Heart left ventricle (tissue), 16 donors: ENCODE measurements around the gene GPC6. TPM values are rescaled to one million over a fixed set of nuclear protein-coding genes. Genes with fewer than 3 reads are reported as not detected.

Experiments used
- ATAC-seq, 4 donors: fragments of 200-7000 bp; cut with Tn5 transposase; one replicate each; pipeline ENCODE4 v1.9.1; 2020 to 2022; ENCODE audit warnings: moderate library complexity in 4 of 4, mild to moderate bottlenecking in 3 of 4, moderate number of reproducible peaks in 1 of 4
- DNase-seq, 5 donors: peaks; one replicate each; pipeline ENCODE4 v3.0.0-alpha.2; 2020
- H3K27ac ChIP-seq, 12 donors: fragments of 200-600 bp; sonication (generic) in 4 of 12; one replicate each; pipeline versions ENCODE4 v1.5.0 to v1.8.0; 2016 to 2022; ENCODE audit warnings: mild to moderate bottlenecking in 2 of 12
- H3K27me3 ChIP-seq, 9 donors: fragments of 200-600 bp; sonication (generic) in 2 of 9; one replicate each; pipeline versions ENCODE4 v1.5.1 to v1.8.0; 2016 to 2022; ENCODE audit warnings: mild to moderate bottlenecking in 3 of 9
- H3K36me3 ChIP-seq, 9 donors: fragments of 200-600 bp; sonication (generic) in 2 of 9; one replicate each; pipeline versions ENCODE4 v1.5.0 to v1.8.0; 2018 to 2022; ENCODE audit warnings: mild to moderate bottlenecking in 2 of 9
- H3K4me1 ChIP-seq, 12 donors: fragments of 200-600 bp; sonication (generic) in 4 of 12; one replicate each; pipeline versions ENCODE4 v1.5.0 to v1.8.0; 2016 to 2022; ENCODE audit warnings: mild to moderate bottlenecking in 3 of 12
- H3K4me3 ChIP-seq, 12 donors: fragments of 200-600 bp; sonication (generic) in 4 of 12; one replicate each; pipeline versions ENCODE4 v1.5.0 to v1.8.0; 2017 to 2022; ENCODE audit warnings: mild to moderate bottlenecking in 9 of 12, moderate library complexity in 4 of 12
- H3K9me3 ChIP-seq, 12 donors: fragments of 200-600 bp; sonication (generic) in 4 of 12; one replicate each; pipeline versions ENCODE4 v1.5.0 to v1.8.0; 2016 to 2022; ENCODE audit warnings: mild to moderate bottlenecking in 1 of 12
- POLR2A ChIP-seq, 2 donors: fragments of 450-650 bp; IDR thresholded peaks; one replicate each; pipeline ENCODE4 v1.6.1; 2017; ENCODE audit warnings: antibody characterized with exemption in 2 of 2, mild to moderate bottlenecking in 2 of 2, moderate library complexity in 2 of 2
- WGBS, 4 donors: extraction: QIAGEN DNeasy Blood & Tissue Kit in 2 of 4; methylation state at CpG; one replicate each; pipeline versions ENCODE4 v1.1.5 to v1.1.7; 2013 to 2018; 5-methylcytosine and 5-hydroxymethylcytosine counted together
- intact Hi-C, 10 donors: fragments of 100-400 bp; cut with DNase I; formaldehyde crosslinking; loops; one replicate each; pipeline versions ENCODE4 v1.11.1 to v1.14.2; 2022
- polyA plus RNA-seq, 2 donors: library from polyadenylated mRNA; stranded (reverse); fragments of 200-250 nt; gene quantifications; one replicate each; pipeline ENCODE4 v1.2.3, GENCODE V29; 2013
- total RNA-seq, 9 donors: library from RNA; depleted of rRNA in 2 of 9; stranded (reverse); fragments of >200 nt in 2 of 9; fragmentation: NEBNext Ultra II Directional in 3 of 9; extraction: Animal tissue kit (Norgen Biotek cat#: 25700) in 3 of 9; gene quantifications; one replicate each; pipeline versions ENCODE4 v1.1.0 to v1.2.4, GENCODE V29; 2016 to 2023
- TF ChIP-seq, protein P1 (sequence below), 12 donors: fragments of 200-600 bp; sonication (generic) in 4 of 12; IDR thresholded peaks; one replicate each; pipeline versions ENCODE4 v1.5.0 to v1.8.0; 2018 to 2022; ENCODE audit warnings: antibody characterized with exemption in 12 of 12, mild to moderate bottlenecking in 5 of 12
- donor health status: ischemic (EF 13 %, LVEDD 7.1; RV severe dilation, severe dysfunction).
- donor health status: healthy with polysubstance abuse.
- donor health status: DM: no; HTN: yes; CAD: no.
- donor health status: DM: no; HTN: no; CAD: no.
- donor health status: ischemic (EF 25% LVEDD 6.9; RV normal size, moderate dysfunction).
- donor health status: ischemic (EF 25% LVEDD 5.7; RV mildly dilated, moderate dysfunction).
- donor health status: healthy.
- donor health status: DM: yes; HTN: yes; CAD: no.
- donor health status: ischemic (EF 35%, LVEDD 5.7; RV mildly dilated, moderate dysfunction).
- donor health status: nonischemic (EF 11% LVEDD 7.7; RV severe dilation, severe dysfunction).
- donor health status: DM: yes; HTN: yes; CAD: no.
- donor health status: PGD.
- donor health status: ischemic (EF 29% LVEDD 5.4; RV normal size, mild dysfunction).
- donor health status: nonischemic (EF 23%, LVEDD 6.1; RV moderate dilation, normal function).

GPC6 gene
- total and polyA plus RNA-seq, 11 donors = 0.08 to 6.2 (median 2.0) TPM

DNA sequence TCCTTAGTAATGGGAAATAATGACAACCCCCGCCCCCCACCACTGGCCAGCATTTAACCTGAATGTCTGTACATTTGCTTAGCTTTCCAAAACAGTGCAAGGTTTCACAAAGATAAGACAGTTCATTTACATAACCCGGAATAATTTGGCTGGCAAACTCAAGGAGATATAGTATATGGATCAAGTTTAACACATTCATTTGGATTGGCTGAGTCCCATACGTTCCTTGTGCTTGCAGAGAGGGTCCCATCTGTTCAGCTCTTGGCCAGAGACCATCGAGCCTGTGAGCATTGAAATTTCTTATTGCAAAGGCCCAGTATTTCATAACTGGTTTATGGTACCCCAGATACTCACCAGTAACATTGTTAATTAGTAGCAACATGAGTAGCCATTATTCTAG, 116.5 kb downstream of the GPC6 start:
- no peaks in the 10 kb centered on the region for H3K4me1 ChIP-seq
- 55 to 77% (median 75%) methylated on average over 4 of the region's 4 CpGs for WGBS, 4 donors
- no peak for DNase-seq
- peaks cover 0 to 14% (median 0%) of the 10 kb centered on the region in 12 donors for H3K9me3 ChIP-seq
- ATAC-seq = no peak
- no peak for TF ChIP-seq POLR2A (IDR thresholded peaks at IDR 0.05)
- TF ChIP-seq, protein P1, sequence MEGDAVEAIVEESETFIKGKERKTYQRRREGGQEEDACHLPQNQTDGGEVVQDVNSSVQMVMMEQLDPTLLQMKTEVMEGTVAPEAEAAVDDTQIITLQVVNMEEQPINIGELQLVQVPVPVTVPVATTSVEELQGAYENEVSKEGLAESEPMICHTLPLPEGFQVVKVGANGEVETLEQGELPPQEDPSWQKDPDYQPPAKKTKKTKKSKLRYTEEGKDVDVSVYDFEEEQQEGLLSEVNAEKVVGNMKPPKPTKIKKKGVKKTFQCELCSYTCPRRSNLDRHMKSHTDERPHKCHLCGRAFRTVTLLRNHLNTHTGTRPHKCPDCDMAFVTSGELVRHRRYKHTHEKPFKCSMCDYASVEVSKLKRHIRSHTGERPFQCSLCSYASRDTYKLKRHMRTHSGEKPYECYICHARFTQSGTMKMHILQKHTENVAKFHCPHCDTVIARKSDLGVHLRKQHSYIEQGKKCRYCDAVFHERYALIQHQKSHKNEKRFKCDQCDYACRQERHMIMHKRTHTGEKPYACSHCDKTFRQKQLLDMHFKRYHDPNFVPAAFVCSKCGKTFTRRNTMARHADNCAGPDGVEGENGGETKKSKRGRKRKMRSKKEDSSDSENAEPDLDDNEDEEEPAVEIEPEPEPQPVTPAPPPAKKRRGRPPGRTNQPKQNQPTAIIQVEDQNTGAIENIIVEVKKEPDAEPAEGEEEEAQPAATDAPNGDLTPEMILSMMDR (IDR thresholded peaks at IDR 0.05) = no peak
- no peaks in the 10 kb centered on the region for H3K36me3 ChIP-seq
- H3K27me3 ChIP-seq = no peaks in the 10 kb centered on the region
- intact Hi-C loops = no loop called here
- no peak overlapping the region for H3K27ac ChIP-seq
- no peak overlapping the region for H3K4me3 ChIP-seq

DNA sequence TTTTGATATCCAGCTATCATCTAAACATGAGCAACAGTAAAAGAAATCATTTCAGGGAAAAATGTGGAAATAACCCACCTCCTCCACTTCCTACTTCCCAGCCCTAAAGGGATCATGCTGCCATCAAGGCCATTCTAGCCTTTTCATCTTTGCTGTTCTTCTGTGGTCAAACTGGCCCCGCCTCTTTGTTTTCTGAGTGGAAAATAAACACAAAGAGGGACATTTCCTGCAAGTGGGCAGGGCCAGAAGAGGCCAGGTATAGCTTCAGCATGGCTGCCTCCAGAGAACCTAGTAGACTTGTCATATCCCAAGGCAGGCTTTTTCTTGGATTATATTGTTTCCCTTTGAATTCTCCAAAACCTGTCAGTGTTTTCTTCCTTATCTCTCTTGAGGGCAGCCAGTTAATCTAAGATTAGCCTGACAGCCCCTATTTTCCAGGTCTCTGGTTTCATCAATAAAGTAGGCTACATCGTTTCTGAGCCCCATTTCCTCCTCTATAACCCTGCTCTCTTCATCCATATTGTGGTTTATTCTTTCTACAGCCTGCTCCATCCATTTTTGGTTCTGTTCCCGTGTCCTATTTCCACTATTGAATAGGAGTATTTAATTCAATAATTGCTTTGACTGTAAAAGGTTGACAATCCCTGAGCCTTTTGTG, 117.6 kb downstream of the GPC6 start:
- ATAC-seq = no peak

DNA sequence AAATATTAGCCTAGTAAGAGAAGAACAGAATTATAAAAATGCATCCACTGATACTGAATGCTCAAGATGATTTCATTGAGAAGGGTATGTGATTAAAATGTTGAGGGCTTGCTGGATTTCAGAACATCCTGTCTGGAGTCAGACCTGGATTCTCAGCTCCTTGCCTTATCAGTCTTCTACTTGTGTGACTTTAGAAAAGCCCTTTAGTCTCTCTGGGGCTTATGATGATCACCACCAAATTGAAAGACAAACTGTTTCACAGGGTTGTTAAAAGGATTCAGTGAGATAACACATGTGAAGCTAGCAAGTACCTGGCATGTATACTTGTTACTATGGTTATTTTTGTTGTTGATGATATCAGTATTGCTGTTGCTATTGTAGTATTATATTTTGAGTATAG, 118.4 kb downstream of the GPC6 start:
- peaks cover 0 to 14% (median 0%) of the 10 kb centered on the region in 12 donors for H3K9me3 ChIP-seq
- ATAC-seq (no peak), DNase-seq (no peak)
- TF ChIP-seq, protein P1 (IDR thresholded peaks at IDR 0.05) = no peak
- no peak for TF ChIP-seq POLR2A (IDR thresholded peaks at IDR 0.05)
- no peak overlapping the region for H3K27ac ChIP-seq
- H3K36me3 ChIP-seq = no peaks in the 10 kb centered on the region
- H3K27me3 ChIP-seq = no peaks in the 10 kb centered on the region
- H3K4me3 ChIP-seq = no peak overlapping the region
- intact Hi-C loops = no loop called here
- no peaks in the 10 kb centered on the region for H3K4me1 ChIP-seq

More for the DNA sequence above, 117.6 kb downstream of the GPC6 start:
- no peaks in the 10 kb centered on the region for H3K36me3 ChIP-seq
- no peaks in the 10 kb centered on the region for H3K4me1 ChIP-seq
- peaks cover 0 to 14% (median 0%) of the 10 kb centered on the region in 12 donors for H3K9me3 ChIP-seq
- H3K4me3 ChIP-seq = no peak overlapping the region
- no peaks in the 10 kb centered on the region for H3K27me3 ChIP-seq
- no peak overlapping the region for H3K27ac ChIP-seq
- no peak for DNase-seq
- no peak for TF ChIP-seq POLR2A (IDR thresholded peaks at IDR 0.05)
- intact Hi-C loops = no loop called here
- 67 to 74% (median 71%) methylated on average over 3 of the region's 3 CpGs for WGBS, 4 donors

DNA sequence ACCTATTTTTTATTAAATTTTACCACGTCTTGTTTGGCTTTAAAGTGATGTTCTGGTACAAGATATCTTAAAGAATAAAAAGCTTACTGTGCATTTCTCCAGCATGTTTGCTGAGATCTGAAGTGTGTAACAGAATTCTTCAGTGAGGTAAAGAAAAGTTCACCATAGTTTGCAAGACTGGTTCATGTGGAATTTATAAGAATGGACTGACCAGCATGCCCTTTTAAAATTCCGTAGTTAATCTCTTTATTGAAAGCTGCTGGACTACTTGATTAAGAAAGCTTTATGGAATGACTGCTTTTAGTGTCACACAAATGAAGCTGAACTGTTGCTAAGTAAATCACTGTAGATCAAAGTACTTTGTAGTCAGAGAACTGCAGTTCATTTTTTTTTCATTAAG, 119.2 kb downstream of the GPC6 start:
- TF ChIP-seq, protein P1 (IDR thresholded peaks at IDR 0.05) = no peak
- TF ChIP-seq POLR2A (IDR thresholded peaks at IDR 0.05) = no peak
- peaks cover 0 to 12% (median 0%) of the 10 kb centered on the region in 12 donors for H3K9me3 ChIP-seq
- H3K36me3 ChIP-seq = no peaks in the 10 kb centered on the region
- H3K27ac ChIP-seq = no peak overlapping the region
- 67 to 73% (median 69%) methylated on average over 2 of the region's 2 CpGs for WGBS, 4 donors
- ATAC-seq (no peak), DNase-seq (no peak)
- no peak overlapping the region for H3K4me3 ChIP-seq
- intact Hi-C loops = no loop called here
- H3K27me3 ChIP-seq = no peaks in the 10 kb centered on the region
- H3K4me1 ChIP-seq = no peaks in the 10 kb centered on the region

DNA sequence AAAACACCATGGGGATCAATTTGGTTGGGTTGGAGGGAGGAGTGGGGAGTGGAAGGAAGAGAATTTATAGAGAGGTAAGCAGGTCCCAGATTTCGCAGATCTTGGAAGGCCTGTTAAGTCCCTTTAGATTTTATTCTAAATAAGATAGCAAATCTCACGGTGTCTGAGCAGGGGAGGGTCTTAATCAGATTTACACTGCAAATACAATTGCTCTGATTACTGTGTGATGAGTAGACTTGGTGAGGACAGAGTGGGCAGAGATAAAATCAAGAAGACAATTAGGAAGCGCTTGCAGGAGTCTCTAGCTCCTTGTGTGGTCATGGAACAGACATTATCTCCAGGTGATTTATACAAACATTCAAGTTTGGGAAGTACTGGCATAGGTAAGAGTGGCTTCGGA, 126.0 kb downstream of the GPC6 start:
- TF ChIP-seq, protein P1 (IDR thresholded peaks at IDR 0.05) = no peak
- no peak for TF ChIP-seq POLR2A (IDR thresholded peaks at IDR 0.05)
- H3K4me1 ChIP-seq = no peaks in the 10 kb centered on the region
- ATAC-seq (no peak), DNase-seq (no peak)
- no peak overlapping the region for H3K4me3 ChIP-seq
- H3K9me3 ChIP-seq = peaks cover 0 to 4% (median 0%) of the 10 kb centered on the region in 12 donors
- 80 to 91% (median 82%) methylated on average over 4 of the region's 4 CpGs for WGBS, 4 donors
- H3K27me3 ChIP-seq = no peaks in the 10 kb centered on the region
- H3K27ac ChIP-seq = no peak overlapping the region
- H3K36me3 ChIP-seq = no peaks in the 10 kb centered on the region
- intact Hi-C loops = no loop called here
